Caco-2 (cell line): ENCODE results near the gene PFDN2. TPM values are rescaled to one million over a fixed set of nuclear protein-coding genes. Genes with fewer than 3 reads are reported as not detected.

ENCODE experiments used
- BruUV-seq: library from RNA; stranded (reverse); fragments of 400-500 nt; replicated peaks from 2 replicates; lab custom pipeline; 2021; lab: Mats Ljungman, UMichigan
- CTCF ChIA-PET: fragments of 300-600 bp; sonication (Branson Sonifier 250); formaldehyde crosslinking; loops from one replicate; lab custom pipeline; 2022; ENCODE audit warnings: antibody characterized with exemption; lab: Charles Lee
- POLR2A ChIA-PET: fragments of 300-600 bp; sonication (Branson Sonifier 250); formaldehyde crosslinking; loops from one replicate; lab custom pipeline; 2022; ENCODE audit warnings: antibody characterized with exemption; lab: Charles Lee
- DNase-seq, 2 experiments: peaks; one replicate each; pipeline versions ENCODE4 v3.0.0 to v3.0.0-alpha.2; 2020 to 2022
- H3K27me3 ChIP-seq: replicated peaks from 2 replicates; pipeline ENCODE4 v1.6.0; 2011; ENCODE audit warnings: low read length; ENCODE audit not compliant: control insufficient read depth, insufficient read depth
- H3K36me3 ChIP-seq: 2 replicates; pipeline ENCODE4 v1.5.1; 2011; ENCODE audit warnings: low read length; ENCODE audit not compliant: control insufficient read depth, insufficient read depth
- H3K4me1 ChIP-seq: fragments of 250-450 bp; sonication (Bioruptor Pico); 2 replicates; pipeline ENCODE4 v1.5.1; 2020; ENCODE audit warnings: mild to moderate bottlenecking
- H3K4me3 ChIP-seq: 2 replicates; pipeline ENCODE4 v1.5.1; 2011; ENCODE audit warnings: low read depth, mild to moderate bottlenecking, control low read depth, low read length
- H3K9me3 ChIP-seq: fragments of 250-450 bp; sonication (Bioruptor Pico); 2 replicates; pipeline ENCODE4 v1.5.1; 2020; ENCODE audit warnings: mild to moderate bottlenecking, moderate library complexity
- H3K27ac Mint-ChIP-seq: one replicate; pipeline ENCODE4 v1.8.0; 2022; ENCODE audit warnings: mixed read lengths; ENCODE audit not compliant: unreplicated experiment
- H3K27me3 Mint-ChIP-seq: one replicate; pipeline ENCODE4 v1.8.0; 2022; ENCODE audit warnings: mixed read lengths; ENCODE audit not compliant: insufficient read depth, unreplicated experiment
- H3K36me3 Mint-ChIP-seq: one replicate; pipeline ENCODE4 v1.8.0; 2022; ENCODE audit warnings: mild to moderate bottlenecking, mixed read lengths; ENCODE audit not compliant: insufficient read depth, unreplicated experiment
- H3K4me1 Mint-ChIP-seq: one replicate; pipeline ENCODE4 v1.8.0; 2022; ENCODE audit warnings: low read depth, mixed read lengths; ENCODE audit not compliant: unreplicated experiment
- H3K4me3 Mint-ChIP-seq: one replicate; pipeline ENCODE4 v1.8.0; 2022; ENCODE audit warnings: mild to moderate bottlenecking, moderate library complexity, mixed read lengths; ENCODE audit not compliant: unreplicated experiment
- H3K9me3 Mint-ChIP-seq: one replicate; pipeline ENCODE4 v1.8.0; 2022; ENCODE audit warnings: mixed read lengths; ENCODE audit not compliant: unreplicated experiment
- CTCF ChIP-seq, 2 experiments: fragments of 200-600 bp in 1 of 2; IDR thresholded peaks; 1 replicate in 1 of 2; 2 replicates in 1 of 2; pipeline versions ENCODE4 v1.5.1 to v1.8.0; 2011 to 2022; ENCODE audit warnings: antibody characterized with exemption in 1 of 2, control low read depth in 1 of 2, inconsistent platforms in 1 of 2, low read depth in 1 of 2, low read length in 1 of 2, mild to moderate bottlenecking in 1 of 2, moderate library complexity in 1 of 2; ENCODE audit not compliant: insufficient read depth in 1 of 2, severe bottlenecking in 1 of 2, unreplicated experiment in 1 of 2
- intact Hi-C: fragments of 100-400 bp; cut with micrococcal nuclease; formaldehyde crosslinking; loops from one replicate; pipeline ENCODE4 v1.10.0; 2022; ENCODE audit not compliant: unreplicated experiment
- total RNA-seq: library from RNA; stranded (reverse); gene quantifications from 2 replicates; pipeline ENCODE4 v1.2.3, GENCODE V29; 2022

PFDN2 gene
- total RNA-seq, 1 experiment from 2014 or later = 88.0 TPM

- H3K4me3 ChIP-seq = no peak overlapping the region
- H3K4me3 Mint-ChIP-seq = no peak overlapping the region
Measured at GRCh38 chr1:161072751-161073449, 44.9 kb downstream of the PFDN2 start.

GRCh38 chr1:161071886-161072371 lies 45.9 kb downstream of the PFDN2 start:
- Mint-ChIP-seq H3K4me3 (no peak overlapping the region), H3K9me3 (no peaks in the 10 kb centered on the region), H3K27me3 (no peaks in the 10 kb centered on the region), H3K4me1 (peaks cover 9% of the 10 kb centered on the region), H3K36me3 (peaks cover 4% of the 10 kb centered on the region), H3K27ac (no peak overlapping the region)
- DNase-seq = peak; percentile 78
- Histone ChIP-seq H3K4me3 (no peak overlapping the region), H3K27me3 (no peaks in the 10 kb centered on the region), H3K4me1 (no peaks in the 10 kb centered on the region), H3K9me3 (no peaks in the 10 kb centered on the region), H3K36me3 (no peaks in the 10 kb centered on the region)
- ChIA-PET CTCF (interaction anchor here (0.6 to 3.4 kb wide), 10 partner anchors 12 to 94 kb away, joined by 3 to 32 read pairs (median 4); partner anchors contain the start of genes DEDD, F11R, KLHDC9 and PPOX), POLR2A (interaction anchor here (0.6 to 1.7 kb wide), 3 partner anchors 49 to 308 kb away, joined by 3 to 4 read pairs (median 3); partner anchors contain the start of gene F11R)
- no TSS peak for BruUV-seq
- peak; percentile 74 to 82 for TF ChIP-seq CTCF (IDR thresholded peaks at IDR 0.05; ENCODE audit: insufficient read depth in 1 of 2, low read depth in 1 of 2, low read length in 1 of 2, severe bottlenecking in 1 of 2, unreplicated experiment in 1 of 2)
- intact Hi-C loops = loop anchor here (1.0 kb wide), 3 partner anchors 26 to 79 kb away; partner anchors contain the start of gene KLHDC9

More at GRCh38 chr1:161072751-161073449, 44.9 kb downstream of the PFDN2 start:
- no peak for TF ChIP-seq CTCF (IDR thresholded peaks at IDR 0.05; ENCODE audit: insufficient read depth in 1 of 2, low read depth in 1 of 2, low read length in 1 of 2, severe bottlenecking in 1 of 2, unreplicated experiment in 1 of 2)
- Mint-ChIP-seq H3K9me3 (no peaks in the 10 kb centered on the region), H3K27me3 (no peaks in the 10 kb centered on the region), H3K4me1 (peaks cover 9% of the 10 kb centered on the region), H3K27ac (no peak overlapping the region), H3K36me3 (peaks cover 4% of the 10 kb centered on the region)
- H3K36me3 ChIP-seq = no peaks in the 10 kb centered on the region
- no peak for DNase-seq
- H3K9me3 ChIP-seq = no peaks in the 10 kb centered on the region
- H3K27me3 ChIP-seq = no peaks in the 10 kb centered on the region
- POLR2A ChIA-PET = interaction anchor here (1.7 kb wide), 1 partner anchor 52 kb away, joined by 4 read pairs; the partner anchor contains the start of gene F11R
- H3K4me1 ChIP-seq = no peaks in the 10 kb centered on the region
- BruUV-seq = no TSS peak
- CTCF ChIA-PET = interaction anchor here (0.7 to 3.4 kb wide), 3 partner anchors 25 to 76 kb away, joined by 3 to 32 read pairs (median 4); partner anchors contain the start of gene KLHDC9
- intact Hi-C loops = loop anchor here (1.0 kb wide), 1 partner anchor 25 kb away; the partner anchor contains the start of gene KLHDC9

- peaks cover 4% of the 10 kb centered on the region for H3K36me3 Mint-ChIP-seq
- TF ChIP-seq CTCF (IDR thresholded peaks at IDR 0.05; ENCODE audit: insufficient read depth in 1 of 2, low read depth in 1 of 2, low read length in 1 of 2, severe bottlenecking in 1 of 2, unreplicated experiment in 1 of 2) = no peak
- no TSS peak for BruUV-seq
- H3K9me3 Mint-ChIP-seq = no peaks in the 10 kb centered on the region
- Histone ChIP-seq H3K4me3 (no peak overlapping the region), H3K9me3 (no peaks in the 10 kb centered on the region), H3K4me1 (no peaks in the 10 kb centered on the region), H3K36me3 (no peaks in the 10 kb centered on the region), H3K27me3 (no peaks in the 10 kb centered on the region)
- POLR2A ChIA-PET = no interaction called here
- H3K4me1 Mint-ChIP-seq = peaks cover 9% of the 10 kb centered on the region
- H3K27me3 Mint-ChIP-seq = no peaks in the 10 kb centered on the region
- H3K4me3 Mint-ChIP-seq = no peak overlapping the region
- CTCF ChIA-PET = interaction anchor here (3.4 kb wide), 1 partner anchor 27 kb away, joined by 32 read pairs; the partner anchor contains the start of gene KLHDC9
- no peak overlapping the region for H3K27ac Mint-ChIP-seq
- no peak for DNase-seq
- intact Hi-C loops = loop anchor here (1.0 kb wide), 2 partner anchors 69 to 77 kb away; no protein-coding TSS in a partner anchor
Measured at GRCh38 chr1:161070761-161071160, 47.1 kb downstream of the PFDN2 start.
